Kidney epithelial cell (primary cell): ENCODE measurements around the gene SLC22A2. TPM values are rescaled to one million over a fixed set of nuclear protein-coding genes. Genes with fewer than 3 reads are reported as not detected.

Experiments used
- DNase-seq: peaks from one replicate; pipeline ENCODE4 v3.0.0-alpha.2; 2010; ENCODE audit warnings: low read depth
- H3K27me3 ChIP-seq: 2 replicates; pipeline ENCODE4 v1.6.0; 2011; ENCODE audit warnings: low read length; ENCODE audit not compliant: control insufficient read depth, insufficient read depth
- H3K36me3 ChIP-seq: 2 replicates; pipeline ENCODE4 v1.5.1; 2011; ENCODE audit warnings: low read length; ENCODE audit not compliant: control insufficient read depth, insufficient read depth
- H3K4me3 ChIP-seq: 2 replicates; pipeline ENCODE4 v1.5.1; 2011; ENCODE audit warnings: low read depth, mild to moderate bottlenecking, control low read depth, low read length
- CTCF ChIP-seq: IDR thresholded peaks from 2 replicates; pipeline ENCODE4 v1.5.1; 2011; ENCODE audit warnings: mild to moderate bottlenecking, moderate library complexity, low read length, control low read depth, inconsistent platforms; ENCODE audit not compliant: insufficient read depth, poor library complexity, severe bottlenecking
- total RNA-seq: library from RNA; depleted of rRNA; stranded (reverse); fragments of >200 nt; gene quantifications from 2 replicates; pipeline ENCODE4 v1.2.3, GENCODE V29; 2015

Gene SLC22A2
- total RNA-seq, 1 donor from 2014 or later = 0.04 TPM

DNA sequence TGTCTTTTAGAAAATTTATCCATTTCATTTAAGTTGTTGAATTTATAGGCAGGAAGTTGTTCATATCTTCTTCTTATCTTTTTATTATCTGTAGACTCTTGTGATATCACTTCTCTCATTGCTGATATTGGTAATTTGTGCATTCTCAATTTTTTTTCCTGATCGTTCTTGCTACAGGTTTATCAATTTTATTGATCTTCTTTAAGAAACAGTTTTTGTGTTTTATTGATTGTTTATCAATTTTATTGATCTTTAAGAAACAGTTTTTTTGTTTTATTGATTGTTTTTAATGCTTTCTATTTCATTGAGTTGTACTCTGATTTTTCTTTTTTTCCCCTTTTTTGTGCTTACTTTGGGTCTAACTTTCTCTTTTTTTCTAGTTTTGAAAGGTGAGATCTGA lies 23.8 kb upstream of the SLC22A2 start:
- H3K36me3 ChIP-seq = no peaks in the 10 kb centered on the region
- no peak for TF ChIP-seq CTCF
- H3K27me3 ChIP-seq = no peaks in the 10 kb centered on the region
- H3K4me3 ChIP-seq = no peak overlapping the region
- DNase-seq = no peak

GRCh38 chr6:160279850-160280249 lies 21.2 kb upstream of the SLC22A2 start:
- no peak for DNase-seq
- Histone ChIP-seq H3K4me3 (no peak overlapping the region), H3K36me3 (no peaks in the 10 kb centered on the region), H3K27me3 (no peaks in the 10 kb centered on the region)
- no peak for TF ChIP-seq CTCF

GRCh38 chr6:160278786-160279310 lies 20.2 kb upstream of the SLC22A2 start:
- no peaks in the 10 kb centered on the region for H3K27me3 ChIP-seq
- no peak overlapping the region for H3K4me3 ChIP-seq
- TF ChIP-seq CTCF = no peak
- no peak for DNase-seq
- no peaks in the 10 kb centered on the region for H3K36me3 ChIP-seq

DNA sequence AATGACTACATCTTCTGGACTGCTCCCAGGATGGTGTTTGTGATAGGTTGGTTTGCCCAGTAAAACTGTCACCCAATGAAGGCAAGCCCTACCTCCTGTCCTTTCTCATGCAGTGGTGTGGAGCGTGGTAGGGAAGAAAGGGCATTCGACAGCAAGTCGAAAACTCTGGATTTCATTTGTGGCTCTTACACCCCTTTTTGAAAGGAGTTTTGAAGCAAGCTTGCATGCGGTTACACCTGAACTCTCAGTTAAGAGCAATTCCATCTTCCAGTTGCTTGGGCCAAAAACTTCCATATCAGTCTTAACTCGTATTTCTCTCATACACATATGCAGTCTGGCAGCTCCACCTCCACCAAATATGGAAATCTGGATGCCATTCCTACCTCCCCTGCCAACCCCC lies 19.7 kb upstream of the SLC22A2 start:
- DNase-seq = no peak
- no peak for TF ChIP-seq CTCF
- H3K27me3 ChIP-seq = no peaks in the 10 kb centered on the region

DNA sequence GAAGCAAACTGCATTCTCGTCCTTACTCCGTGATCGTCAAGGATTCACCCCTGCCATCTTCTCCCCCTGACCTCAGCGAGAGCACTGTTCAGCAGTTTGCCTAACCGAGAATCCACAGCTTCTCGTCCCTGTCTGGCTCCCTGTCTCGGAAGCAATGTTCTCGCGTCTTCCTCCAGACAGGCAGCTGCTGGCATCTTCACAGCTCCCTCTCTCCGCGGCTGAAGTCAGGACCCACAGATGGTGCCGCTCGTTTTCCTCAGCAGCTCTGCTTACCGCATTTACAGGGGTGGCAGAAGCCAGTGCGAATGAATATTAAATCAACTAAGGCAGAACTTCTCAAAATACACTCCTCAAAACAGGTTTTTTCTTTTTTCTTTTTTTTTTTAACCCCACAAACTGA lies 18.9 kb upstream of the SLC22A2 start:
- H3K36me3 ChIP-seq = no peaks in the 10 kb centered on the region
- no peak overlapping the region for H3K4me3 ChIP-seq
- no peak for DNase-seq
- TF ChIP-seq CTCF = no peak
- no peaks in the 10 kb centered on the region for H3K27me3 ChIP-seq

More for the DNA sequence above, 19.7 kb upstream of the SLC22A2 start:
- H3K36me3 ChIP-seq = no peaks in the 10 kb centered on the region
- no peak overlapping the region for H3K4me3 ChIP-seq

DNA sequence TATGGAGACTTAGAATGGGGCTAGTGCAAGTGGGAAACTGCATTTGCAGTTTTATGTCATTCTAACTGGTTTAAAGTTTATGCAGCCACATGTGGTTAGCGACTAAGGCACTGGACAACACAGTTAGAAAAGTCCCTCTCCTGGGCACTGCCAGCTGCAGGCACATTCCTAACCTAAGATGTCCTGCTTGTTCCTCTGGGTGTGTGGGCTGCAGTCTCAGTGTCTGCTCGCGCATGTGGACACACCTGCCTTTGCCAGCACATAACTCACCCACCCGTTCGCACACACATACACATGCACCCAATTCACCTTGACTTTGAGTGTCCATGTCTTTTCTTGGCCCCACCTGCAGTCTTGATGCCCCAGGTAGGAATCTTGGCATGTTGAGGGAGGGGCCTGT lies 18.5 kb upstream of the SLC22A2 start:
- no peaks in the 10 kb centered on the region for H3K36me3 ChIP-seq
- DNase-seq = no peak
- no peak for TF ChIP-seq CTCF
- H3K4me3 ChIP-seq = no peak overlapping the region
- H3K27me3 ChIP-seq = no peaks in the 10 kb centered on the region
